Adrenal gland (tissue), 5 donors: Measurements from ENCODE around the gene DLEC1.

Experiments
- CTCF ChIP-seq, 6 experiments: fragments of 450-650 bp in 4 of 6; fragments of 200-600 bp in 2 of 6; sonication (generic) in 1 of 6; IDR thresholded peaks; 1 replicate in 5 of 6; 2 replicates in 1 of 6; pipeline versions ENCODE4 v1.5.1 to v1.8.0; 2016 to 2021; ENCODE audit warnings: antibody characterized with exemption in 6 of 6, mild to moderate bottlenecking in 2 of 6, moderate library complexity in 1 of 6
- POLR2A ChIP-seq, 2 donors: fragments of 450-650 bp; IDR thresholded peaks; one replicate each; pipeline ENCODE4 v1.6.1; 2017; ENCODE audit warnings: antibody characterized with exemption in 2 of 2, mild to moderate bottlenecking in 2 of 2, moderate library complexity in 1 of 2
- donor health status: DM: no; HTN: no; CAD: no.

- no peak for TF ChIP-seq CTCF (IDR thresholded peaks at IDR 0.05)
- TF ChIP-seq POLR2A (IDR thresholded peaks at IDR 0.05) = no peak
Measured at GRCh38 chr3:38006031-38006430, 33.0 kb upstream of the DLEC1 start.
